ENCODE measurements around the gene EPHB1.

DNA sequence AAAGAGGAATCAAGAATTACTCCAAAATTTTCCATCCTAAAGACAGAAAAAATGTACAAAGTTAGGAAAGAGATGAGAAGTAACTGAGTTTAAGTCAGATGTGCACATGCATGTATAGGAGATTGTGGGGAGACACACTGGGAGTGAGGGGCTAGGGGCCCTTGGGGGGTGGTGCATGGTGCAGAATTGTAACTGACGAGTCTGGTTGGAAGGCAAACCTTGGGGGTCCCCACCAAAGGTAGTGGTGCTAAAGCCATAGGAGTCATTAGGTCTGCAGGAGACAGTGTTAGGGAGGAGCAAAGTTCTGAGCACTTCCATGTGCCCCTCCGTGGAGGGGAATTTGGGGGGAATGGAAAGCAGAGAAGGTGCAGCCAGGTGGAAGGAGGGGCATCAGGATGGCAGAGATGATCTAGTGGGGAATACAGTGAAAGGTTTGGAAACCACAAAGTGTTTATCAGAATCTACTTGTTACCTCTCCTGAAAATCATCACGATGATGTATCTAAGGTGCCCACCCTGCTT, 37.5 kb upstream of the EPHB1 start:
- TF ChIP-seq, protein P1, sequence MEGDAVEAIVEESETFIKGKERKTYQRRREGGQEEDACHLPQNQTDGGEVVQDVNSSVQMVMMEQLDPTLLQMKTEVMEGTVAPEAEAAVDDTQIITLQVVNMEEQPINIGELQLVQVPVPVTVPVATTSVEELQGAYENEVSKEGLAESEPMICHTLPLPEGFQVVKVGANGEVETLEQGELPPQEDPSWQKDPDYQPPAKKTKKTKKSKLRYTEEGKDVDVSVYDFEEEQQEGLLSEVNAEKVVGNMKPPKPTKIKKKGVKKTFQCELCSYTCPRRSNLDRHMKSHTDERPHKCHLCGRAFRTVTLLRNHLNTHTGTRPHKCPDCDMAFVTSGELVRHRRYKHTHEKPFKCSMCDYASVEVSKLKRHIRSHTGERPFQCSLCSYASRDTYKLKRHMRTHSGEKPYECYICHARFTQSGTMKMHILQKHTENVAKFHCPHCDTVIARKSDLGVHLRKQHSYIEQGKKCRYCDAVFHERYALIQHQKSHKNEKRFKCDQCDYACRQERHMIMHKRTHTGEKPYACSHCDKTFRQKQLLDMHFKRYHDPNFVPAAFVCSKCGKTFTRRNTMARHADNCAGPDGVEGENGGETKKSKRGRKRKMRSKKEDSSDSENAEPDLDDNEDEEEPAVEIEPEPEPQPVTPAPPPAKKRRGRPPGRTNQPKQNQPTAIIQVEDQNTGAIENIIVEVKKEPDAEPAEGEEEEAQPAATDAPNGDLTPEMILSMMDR (IDR thresholded peaks at IDR 0.05) = no peak
- TF ChIP-seq POLR2AphosphoS5 (IDR thresholded peaks at IDR 0.05; ENCODE audit: low read depth, low read length) (no peak), RAD21 (IDR thresholded peaks at IDR 0.05; ENCODE audit: low read length) (no peak), RXRA (IDR thresholded peaks at IDR 0.05; ENCODE audit: borderline replicate concordance, low read depth) (no peak), EP300 (IDR thresholded peaks at IDR 0.05; ENCODE audit: borderline replicate concordance in 1 of 2, low read depth in 1 of 2, low read length in 1 of 2) (no peak), TCF12 (IDR thresholded peaks at IDR 0.05) (no peak), EZH2phosphoT487 (IDR thresholded peaks at IDR 0.05; ENCODE audit: borderline replicate concordance, low read depth) (no peak)
- TF ChIP-seq, protein P2, sequence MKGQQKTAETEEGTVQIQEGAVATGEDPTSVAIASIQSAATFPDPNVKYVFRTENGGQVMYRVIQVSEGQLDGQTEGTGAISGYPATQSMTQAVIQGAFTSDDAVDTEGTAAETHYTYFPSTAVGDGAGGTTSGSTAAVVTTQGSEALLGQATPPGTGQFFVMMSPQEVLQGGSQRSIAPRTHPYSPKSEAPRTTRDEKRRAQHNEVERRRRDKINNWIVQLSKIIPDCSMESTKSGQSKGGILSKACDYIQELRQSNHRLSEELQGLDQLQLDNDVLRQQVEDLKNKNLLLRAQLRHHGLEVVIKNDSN (IDR thresholded peaks at IDR 0.05; ENCODE audit: borderline replicate concordance, low read depth) = no peak
- TF ChIP-seq, protein P3, sequence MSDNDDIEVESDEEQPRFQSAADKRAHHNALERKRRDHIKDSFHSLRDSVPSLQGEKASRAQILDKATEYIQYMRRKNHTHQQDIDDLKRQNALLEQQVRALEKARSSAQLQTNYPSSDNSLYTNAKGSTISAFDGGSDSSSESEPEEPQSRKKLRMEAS (IDR thresholded peaks at IDR 0.05; ENCODE audit: low read depth) = no peak
